ENCODE results near the gene TMSB10. TPM values are rescaled to one million over a fixed set of nuclear protein-coding genes. Genes with fewer than 3 reads are reported as not detected.

The TMSB10 gene
- total RNA-seq, 2 experiments from 2014 or later: 1,969 to 2,001 TPM

- Histone ChIP-seq H3K27ac (ENCODE audit: low read depth in 1 of 2, low read length in 2 of 2) (no peak overlapping the region), H3K27me3 (ENCODE audit: control insufficient read depth in 1 of 2, insufficient read depth in 2 of 2, low read length in 2 of 2) (no peaks in the 10 kb centered on the region), H3K4me1 (ENCODE audit: insufficient read depth, low read length) (peaks cover 41% of the 10 kb centered on the region), H3K4me3 (ENCODE audit: low read length) (no peak overlapping the region), H3K9me3 (ENCODE audit: control insufficient read depth in 1 of 2, insufficient read depth in 1 of 2, low read length in 2 of 2) (no peaks in the 10 kb centered on the region), H3K36me3 (ENCODE audit: insufficient read depth, low read length) (no peaks in the 10 kb centered on the region)
- ChIA-PET CTCF (interaction anchor here (1.2 to 9.2 kb wide), 2 partner anchors 19 to 25 kb away, joined by 4 to 88 read pairs; no protein-coding TSS in a partner anchor), POLR2A (interaction anchor here (1.2 kb wide), 1 partner anchor 19 kb away, joined by 5 read pairs; no protein-coding TSS in a partner anchor)
- Mint-ChIP-seq H3K27me3 (no peaks in the 10 kb centered on the region), H3K36me3 (ENCODE audit: low read depth) (peaks cover 8% of the 10 kb centered on the region), H3K27ac (peak overlapping the region; percentile 32), H3K4me1 (ENCODE audit: low read depth) (peaks cover 79% of the 10 kb centered on the region), H3K4me3 (no peak overlapping the region), H3K9me3 (no peaks in the 10 kb centered on the region)
- intact Hi-C loops (cut with DNase I, micrococcal nuclease): loop anchor here in 1 of 2 experiments (2.0 kb wide), 1 partner anchor 14 kb away; no protein-coding TSS in a partner anchor
- TF ChIP-seq CTCF (IDR thresholded peaks at IDR 0.05): no peak
- DNase-seq (no peak), ATAC-seq (ENCODE audit: poor library complexity) (no peak)
These were observed 4.5 kb upstream of the TMSB10 start for GRCh38 chr2:84900971-84901370.

- Mint-ChIP-seq H3K4me1 (ENCODE audit: low read depth) (peaks cover 74% of the 10 kb centered on the region), H3K27me3 (no peaks in the 10 kb centered on the region), H3K9me3 (no peaks in the 10 kb centered on the region), H3K4me3 (no peak overlapping the region), H3K27ac (peak overlapping the region; percentile 32), H3K36me3 (ENCODE audit: low read depth) (peaks cover 15% of the 10 kb centered on the region)
- peaks cover 0 to 4% of the 10 kb centered on the region in 2 experiments for H3K9me3 ChIP-seq (ENCODE audit: control insufficient read depth in 1 of 2, insufficient read depth in 1 of 2, low read length in 2 of 2)
- CTCF ChIA-PET: interaction anchor here (1.2 to 9.2 kb wide), 2 partner anchors 20 to 24 kb away, joined by 4 to 88 read pairs; no protein-coding TSS in a partner anchor
- peaks cover 41% of the 10 kb centered on the region for H3K4me1 ChIP-seq (ENCODE audit: insufficient read depth, low read length)
- ATAC-seq (ENCODE audit: poor library complexity): no peak
- POLR2A ChIA-PET: interaction anchor here (0.6 to 1.2 kb wide), 2 partner anchors 19 to 20 kb away, joined by 3 to 5 read pairs; no protein-coding TSS in a partner anchor
- peaks cover 6% of the 10 kb centered on the region for H3K36me3 ChIP-seq (ENCODE audit: insufficient read depth, low read length)
- intact Hi-C loops (cut with DNase I, micrococcal nuclease): loop anchor here in 1 of 2 experiments (2.0 kb wide), 1 partner anchor 15 kb away; no protein-coding TSS in a partner anchor
- TF ChIP-seq CTCF (IDR thresholded peaks at IDR 0.05): no peak
- no peaks in the 10 kb centered on the region for H3K27me3 ChIP-seq (ENCODE audit: control insufficient read depth in 1 of 2, insufficient read depth in 2 of 2, low read length in 2 of 2)
- no peak overlapping the region for H3K27ac ChIP-seq (ENCODE audit: low read depth in 1 of 2, low read length in 2 of 2)
- H3K4me3 ChIP-seq (ENCODE audit: low read length): no peak overlapping the region
- DNase-seq: no peak
These were observed 3.8 kb upstream of the TMSB10 start for GRCh38 chr2:84901593-84902120.

GRCh38 chr2:84902526-84902925 lies 2.9 kb upstream of the TMSB10 start:
- no peak for TF ChIP-seq CTCF (IDR thresholded peaks at IDR 0.05)
- Histone ChIP-seq H3K36me3 (ENCODE audit: insufficient read depth, low read length) (peaks cover 12% of the 10 kb centered on the region), H3K4me1 (ENCODE audit: insufficient read depth, low read length) (peaks cover 40% of the 10 kb centered on the region), H3K27me3 (ENCODE audit: control insufficient read depth in 1 of 2, insufficient read depth in 2 of 2, low read length in 2 of 2) (no peaks in the 10 kb centered on the region), H3K4me3 (ENCODE audit: low read length) (no peak overlapping the region), H3K9me3 (ENCODE audit: control insufficient read depth in 1 of 2, insufficient read depth in 1 of 2, low read length in 2 of 2) (peaks cover 0 to 4% of the 10 kb centered on the region in 2 experiments), H3K27ac (ENCODE audit: low read depth in 1 of 2, low read length in 2 of 2) (no peak overlapping the region)
- Mint-ChIP-seq H3K27ac (no peak overlapping the region), H3K9me3 (peaks cover 2% of the 10 kb centered on the region), H3K4me1 (ENCODE audit: low read depth) (peaks cover 75% of the 10 kb centered on the region), H3K27me3 (no peaks in the 10 kb centered on the region), H3K4me3 (peak overlapping the region; percentile 69), H3K36me3 (ENCODE audit: low read depth) (peaks cover 23% of the 10 kb centered on the region)
- CTCF ChIA-PET: interaction anchor here (9.2 kb wide), 1 partner anchor 23 kb away, joined by 88 read pairs; no protein-coding TSS in a partner anchor
- intact Hi-C loops (cut with DNase I, micrococcal nuclease): no loop called here
- no peak for DNase-seq
- POLR2A ChIA-PET: interaction anchor here (0.6 kb wide), 1 partner anchor 20 kb away, joined by 3 read pairs; no protein-coding TSS in a partner anchor
- no peak for ATAC-seq (ENCODE audit: poor library complexity)

Measured in CD4-positive, alpha-beta T cell (primary cell).